ENCODE results near the gene PCNX3. TPM values are rescaled to one million over a fixed set of nuclear protein-coding genes. Genes with fewer than 3 reads are reported as not detected.

PCNX3 gene
- total RNA-seq, 1 experiment from 2014 or later = 74.5 TPM

- CTCF ChIA-PET = no interaction called here
- no peaks in the 10 kb centered on the region for H3K9me3 ChIP-seq (ENCODE audit: control insufficient read depth, insufficient read depth, low read depth, low read length)
- no peak overlapping the region for H3K27ac ChIP-seq (ENCODE audit: low read length)
- DNase-seq (ENCODE audit: low read depth, low spot score) = no peak
- H3K4me1 ChIP-seq (ENCODE audit: control insufficient read depth, insufficient read depth, low read length) = peaks cover 30% of the 10 kb centered on the region
- ATAC-seq = no peak
- TF ChIP-seq, protein P1, sequence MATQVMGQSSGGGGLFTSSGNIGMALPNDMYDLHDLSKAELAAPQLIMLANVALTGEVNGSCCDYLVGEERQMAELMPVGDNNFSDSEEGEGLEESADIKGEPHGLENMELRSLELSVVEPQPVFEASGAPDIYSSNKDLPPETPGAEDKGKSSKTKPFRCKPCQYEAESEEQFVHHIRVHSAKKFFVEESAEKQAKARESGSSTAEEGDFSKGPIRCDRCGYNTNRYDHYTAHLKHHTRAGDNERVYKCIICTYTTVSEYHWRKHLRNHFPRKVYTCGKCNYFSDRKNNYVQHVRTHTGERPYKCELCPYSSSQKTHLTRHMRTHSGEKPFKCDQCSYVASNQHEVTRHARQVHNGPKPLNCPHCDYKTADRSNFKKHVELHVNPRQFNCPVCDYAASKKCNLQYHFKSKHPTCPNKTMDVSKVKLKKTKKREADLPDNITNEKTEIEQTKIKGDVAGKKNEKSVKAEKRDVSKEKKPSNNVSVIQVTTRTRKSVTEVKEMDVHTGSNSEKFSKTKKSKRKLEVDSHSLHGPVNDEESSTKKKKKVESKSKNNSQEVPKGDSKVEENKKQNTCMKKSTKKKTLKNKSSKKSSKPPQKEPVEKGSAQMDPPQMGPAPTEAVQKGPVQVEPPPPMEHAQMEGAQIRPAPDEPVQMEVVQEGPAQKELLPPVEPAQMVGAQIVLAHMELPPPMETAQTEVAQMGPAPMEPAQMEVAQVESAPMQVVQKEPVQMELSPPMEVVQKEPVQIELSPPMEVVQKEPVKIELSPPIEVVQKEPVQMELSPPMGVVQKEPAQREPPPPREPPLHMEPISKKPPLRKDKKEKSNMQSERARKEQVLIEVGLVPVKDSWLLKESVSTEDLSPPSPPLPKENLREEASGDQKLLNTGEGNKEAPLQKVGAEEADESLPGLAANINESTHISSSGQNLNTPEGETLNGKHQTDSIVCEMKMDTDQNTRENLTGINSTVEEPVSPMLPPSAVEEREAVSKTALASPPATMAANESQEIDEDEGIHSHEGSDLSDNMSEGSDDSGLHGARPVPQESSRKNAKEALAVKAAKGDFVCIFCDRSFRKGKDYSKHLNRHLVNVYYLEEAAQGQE (IDR thresholded peaks at IDR 0.05; ENCODE audit: insufficient read depth in 1 of 2, low read depth in 2 of 2, low read length in 1 of 2) = no peak
- TF ChIP-seq POLR2AphosphoS5 (IDR thresholded peaks at IDR 0.05; ENCODE audit: low read depth, low read length) = no peak
- TF ChIP-seq TCF7L2 (IDR thresholded peaks at IDR 0.05; ENCODE audit: low read depth, low read length) = no peak
- TF ChIP-seq, protein P2, sequence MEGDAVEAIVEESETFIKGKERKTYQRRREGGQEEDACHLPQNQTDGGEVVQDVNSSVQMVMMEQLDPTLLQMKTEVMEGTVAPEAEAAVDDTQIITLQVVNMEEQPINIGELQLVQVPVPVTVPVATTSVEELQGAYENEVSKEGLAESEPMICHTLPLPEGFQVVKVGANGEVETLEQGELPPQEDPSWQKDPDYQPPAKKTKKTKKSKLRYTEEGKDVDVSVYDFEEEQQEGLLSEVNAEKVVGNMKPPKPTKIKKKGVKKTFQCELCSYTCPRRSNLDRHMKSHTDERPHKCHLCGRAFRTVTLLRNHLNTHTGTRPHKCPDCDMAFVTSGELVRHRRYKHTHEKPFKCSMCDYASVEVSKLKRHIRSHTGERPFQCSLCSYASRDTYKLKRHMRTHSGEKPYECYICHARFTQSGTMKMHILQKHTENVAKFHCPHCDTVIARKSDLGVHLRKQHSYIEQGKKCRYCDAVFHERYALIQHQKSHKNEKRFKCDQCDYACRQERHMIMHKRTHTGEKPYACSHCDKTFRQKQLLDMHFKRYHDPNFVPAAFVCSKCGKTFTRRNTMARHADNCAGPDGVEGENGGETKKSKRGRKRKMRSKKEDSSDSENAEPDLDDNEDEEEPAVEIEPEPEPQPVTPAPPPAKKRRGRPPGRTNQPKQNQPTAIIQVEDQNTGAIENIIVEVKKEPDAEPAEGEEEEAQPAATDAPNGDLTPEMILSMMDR (IDR thresholded peaks at IDR 0.05) = no peak
- no peak for TF ChIP-seq SIN3A (IDR thresholded peaks at IDR 0.05; ENCODE audit: borderline replicate concordance, insufficient read depth, low read depth, low read length)
- no peak overlapping the region for H3K4me3 ChIP-seq (ENCODE audit: low read depth in 2 of 2, low read length in 2 of 2)
- in situ Hi-C loops (cut with HindIII; ENCODE audit: low pct_unique_long_range_greater_than_20kb, low sequenced_read_pairs) = no loop called here
- POLR2A ChIA-PET = no interaction called here
- H3K27me3 ChIP-seq (ENCODE audit: control insufficient read depth, insufficient read depth, low read length) = no peaks in the 10 kb centered on the region
- BruUV-seq (replicated peaks) = no TSS peak
- intact Hi-C loops (cut with micrococcal nuclease; ENCODE audit: unreplicated experiment) = no loop called here
- H3K36me3 ChIP-seq (ENCODE audit: control insufficient read depth, insufficient read depth, low read length) = no peaks in the 10 kb centered on the region; the same call in 1 of the 2 replicates
Observed at GRCh38 chr11:65579291-65579690, 36.3 kb upstream of the PCNX3 start.

GRCh38 chr11:65580031-65580692, 35.4 kb upstream of the PCNX3 start:
- POLR2A ChIA-PET = interaction anchor here (0.7 kb wide), 1 partner anchor 273 kb away, joined by 5 read pairs; no protein-coding TSS in a partner anchor
- DNase-seq (ENCODE audit: low read depth, low spot score) = no peak
- H3K4me1 ChIP-seq (ENCODE audit: control insufficient read depth, insufficient read depth, low read length) = peaks cover 25% of the 10 kb centered on the region
- TF ChIP-seq TCF7L2 (IDR thresholded peaks at IDR 0.05; ENCODE audit: low read depth, low read length) (no peak), POLR2AphosphoS5 (IDR thresholded peaks at IDR 0.05; ENCODE audit: low read depth, low read length) (no peak), SIN3A (IDR thresholded peaks at IDR 0.05; ENCODE audit: borderline replicate concordance, insufficient read depth, low read depth, low read length) (no peak)
- TF ChIP-seq, protein P1 (IDR thresholded peaks at IDR 0.05; ENCODE audit: insufficient read depth in 1 of 2, low read depth in 2 of 2, low read length in 1 of 2) = no peak
- TF ChIP-seq, protein P2 (IDR thresholded peaks at IDR 0.05) = no peak
- H3K4me3 ChIP-seq (ENCODE audit: low read depth in 2 of 2, low read length in 2 of 2) = no peak overlapping the region
- no peak overlapping the region for H3K27ac ChIP-seq (ENCODE audit: low read length)
- CTCF ChIA-PET = no interaction called here
- no peaks in the 10 kb centered on the region for H3K27me3 ChIP-seq (ENCODE audit: control insufficient read depth, insufficient read depth, low read length)
- intact Hi-C loops (cut with micrococcal nuclease; ENCODE audit: unreplicated experiment) = no loop called here
- H3K9me3 ChIP-seq (ENCODE audit: control insufficient read depth, insufficient read depth, low read depth, low read length) = no peaks in the 10 kb centered on the region
- no TSS peak for BruUV-seq (replicated peaks)
- in situ Hi-C loops (cut with HindIII; ENCODE audit: low pct_unique_long_range_greater_than_20kb, low sequenced_read_pairs) = no loop called here
- H3K36me3 ChIP-seq (ENCODE audit: control insufficient read depth, insufficient read depth, low read length) = no peaks in the 10 kb centered on the region; the same call in 1 of the 2 replicates
- ATAC-seq = no peak

All from Panc1 (cell line).